HEK293 (cell line): ENCODE results near the gene SSU72.
A peak's percentile ranks its signal among the peaks of the same experiment; 100 is the strongest.

Source experiments
- CTCF ChIA-PET: fragments of 350-600 bp; formaldehyde crosslinking; extraction: SDS; loops from one replicate; lab custom pipeline; 2021; ENCODE audit warnings: antibody characterized with exemption; lab: Yijun Ruan, JAX
- POLR2A ChIA-PET: fragments of 300-600 bp; formaldehyde crosslinking; extraction: SDS; loops from one replicate; lab custom pipeline; 2020; ENCODE audit warnings: antibody characterized with exemption, inconsistent platforms; lab: Yijun Ruan, JAX
- H3K27ac ChIP-seq: fragments of 200-500 bp; sonication (Bioruptor generic); 2 replicates; pipeline ENCODE4 v1.5.1; 2014; ENCODE audit warnings: low read depth, low read length, control low read depth, inconsistent platforms; ENCODE audit errors: extremely low read depth
- H3K36me3 ChIP-seq, 2 experiments: fragments of 200-500 bp in 1 of 2; sonication (Bioruptor generic) in 1 of 2; 1 replicate in 1 of 2; 2 replicates in 1 of 2; pipeline ENCODE4 v1.5.1; 2014 to 2017; ENCODE audit warnings: inconsistent platforms in 2 of 2, low read length in 2 of 2; ENCODE audit not compliant: control insufficient read depth in 2 of 2, insufficient read depth in 1 of 2
- H3K4me1 ChIP-seq: fragments of 200-500 bp; sonication (Bioruptor generic); 2 replicates; pipeline ENCODE4 v1.5.1; 2014; ENCODE audit warnings: mild to moderate bottlenecking, low read length, inconsistent platforms; ENCODE audit not compliant: control insufficient read depth, insufficient read depth
- H3K4me3 ChIP-seq: 2 replicates; pipeline ENCODE4 v1.5.1; 2011; ENCODE audit warnings: low read depth, mild to moderate bottlenecking, control low read depth, low read length, moderate library complexity
- H3K9me3 ChIP-seq: fragments of 200-500 bp; sonication (Bioruptor generic); 2 replicates; pipeline ENCODE4 v1.5.1; 2014; ENCODE audit warnings: low read depth, low read length, inconsistent platforms; ENCODE audit not compliant: control insufficient read depth, insufficient read depth
- GLIS2 ChIP-seq: fragments of 450-650 bp; formaldehyde crosslinking; IDR thresholded peaks from 2 replicates; pipeline ENCODE4 v1.5.1; 2016; ENCODE audit warnings: missing biosample characterization, missing genetic modification characterization
- KLF8 ChIP-seq: fragments of 450-650 bp; formaldehyde crosslinking; IDR thresholded peaks from 2 replicates; pipeline ENCODE4 v1.5.1; 2016; ENCODE audit warnings: missing biosample characterization, missing genetic modification characterization
- SCRT2 ChIP-seq: fragments of 450-650 bp; formaldehyde crosslinking; IDR thresholded peaks from 2 replicates; pipeline ENCODE4 v1.5.1; 2016; ENCODE audit warnings: missing biosample characterization, missing genetic modification characterization
- SETDB1 ChIP-seq: IDR thresholded peaks from one replicate; pipeline ENCODE4 v1.6.1; 2017; ENCODE audit warnings: mild to moderate bottlenecking, low read length, moderate library complexity, mixed read lengths; ENCODE audit not compliant: insufficient read length
- TSHZ1 ChIP-seq: fragments of 450-650 bp; formaldehyde crosslinking; IDR thresholded peaks from 2 replicates; pipeline ENCODE4 v1.5.1; 2016; ENCODE audit warnings: missing biosample characterization, missing genetic modification characterization, borderline replicate concordance
- ZBTB20 ChIP-seq: fragments of 450-650 bp; formaldehyde crosslinking; IDR thresholded peaks from 2 replicates; pipeline ENCODE4 v1.5.1; 2016; ENCODE audit warnings: missing biosample characterization, missing genetic modification characterization
- ZFHX2 ChIP-seq: fragments of 450-650 bp; formaldehyde crosslinking; conservative IDR thresholded peaks from 2 replicates; pipeline ENCODE4 v1.5.1; 2016; ENCODE audit warnings: missing biosample characterization, missing genetic modification characterization
- ZNF138 ChIP-seq: fragments of 450-650 bp; formaldehyde crosslinking; IDR thresholded peaks from 2 replicates; pipeline ENCODE4 v1.5.1; 2016; ENCODE audit warnings: missing biosample characterization, missing genetic modification characterization, borderline replicate concordance
- ZNF169 ChIP-seq: fragments of 450-650 bp; formaldehyde crosslinking; IDR thresholded peaks from 2 replicates; pipeline ENCODE4 v1.5.1; 2016; ENCODE audit warnings: missing biosample characterization, missing genetic modification characterization
- ZNF202 ChIP-seq: fragments of 450-650 bp; formaldehyde crosslinking; IDR thresholded peaks from 2 replicates; pipeline ENCODE4 v1.5.1; 2016; ENCODE audit warnings: missing biosample characterization, missing genetic modification characterization, borderline replicate concordance
- ZNF211 ChIP-seq: fragments of 450-650 bp; formaldehyde crosslinking; IDR thresholded peaks from 2 replicates; pipeline ENCODE4 v1.5.1; 2016; ENCODE audit warnings: low read depth, missing biosample characterization, missing genetic modification characterization
- ZNF280C ChIP-seq: fragments of 450-650 bp; formaldehyde crosslinking; IDR thresholded peaks from 2 replicates; pipeline ENCODE4 v1.5.1; 2016; ENCODE audit warnings: missing biosample characterization, missing genetic modification characterization
- ZNF362 ChIP-seq: fragments of 450-650 bp; formaldehyde crosslinking; IDR thresholded peaks from 2 replicates; pipeline ENCODE4 v1.5.1; 2016; ENCODE audit warnings: missing biosample characterization, missing genetic modification characterization
- ZNF510 ChIP-seq: fragments of 450-650 bp; formaldehyde crosslinking; IDR thresholded peaks from 2 replicates; pipeline ENCODE4 v1.5.1; 2018; ENCODE audit warnings: mild to moderate bottlenecking, missing genetic modification characterization, missing biosample characterization; ENCODE audit not compliant: insufficient replicate concordance
- ZNF529 ChIP-seq: fragments of 450-650 bp; formaldehyde crosslinking; IDR thresholded peaks from 2 replicates; pipeline ENCODE4 v1.5.1; 2017; ENCODE audit warnings: missing genetic modification characterization, missing biosample characterization; ENCODE audit not compliant: insufficient replicate concordance
- ZNF658 ChIP-seq: fragments of 450-650 bp; formaldehyde crosslinking; IDR thresholded peaks from 2 replicates; pipeline ENCODE4; 2016; ENCODE audit warnings: missing biosample characterization, missing genetic modification characterization
- ZNF660 ChIP-seq: fragments of 450-650 bp; IDR thresholded peaks from 2 replicates; pipeline ENCODE4 v1.5.1; 2018; ENCODE audit warnings: missing biosample characterization, mild to moderate bottlenecking, missing genetic modification characterization

Gene SSU72

GRCh38 chr1:1600861-1601563, 26.3 kb upstream of the SSU72 start:
- no peaks in the 10 kb centered on the region for H3K36me3 ChIP-seq
- H3K4me3 ChIP-seq: no peak overlapping the region
- peaks cover 6% of the 10 kb centered on the region; the same call in 1 of the 2 replicates for H3K4me1 ChIP-seq
- CTCF ChIA-PET: interaction anchor here (0.6 kb wide), 1 partner anchor 256 kb away, joined by 3 read pairs; no protein-coding TSS in a partner anchor
- no peak overlapping the region for H3K27ac ChIP-seq
- H3K9me3 ChIP-seq: no peaks in the 10 kb centered on the region
- TF ChIP-seq ZNF510 (tag by site-specific recombination) (no peak), ZNF138 (tag by site-specific recombination) (no peak), ZBTB20 (tag by site-specific recombination) (no peak), ZNF169 (tag by site-specific recombination) (no peak), SETDB1 (no peak), KLF8 (tag by site-specific recombination) (no peak), ZFHX2 (tag by site-specific recombination) (0 out of 2 replicates have a peak, but pooled peaks have one; percentile 3), ZNF362 (tag by site-specific recombination) (no peak), ZNF202 (no peak), ZNF658 (no peak), GLIS2 (tag by site-specific recombination) (peak; percentile 39), ZNF529 (no peak), ZNF211 (tag by site-specific recombination) (no peak), ZNF280C (tag by site-specific recombination) (no peak), ZNF660 (tag by site-specific recombination) (no peak), SCRT2 (tag by site-specific recombination) (no peak), TSHZ1 (tag by site-specific recombination) (no peak)
- POLR2A ChIA-PET: interaction anchor here (1.4 to 2.6 kb wide), 2 partner anchors 11 to 13 kb away, joined by 4 to 17 read pairs; partner anchors contain the start of gene MIB2
